ENCODE measurements around the gene CAST. TPM values are rescaled to one million over a fixed set of nuclear protein-coding genes. Genes with fewer than 3 reads are reported as not detected.
A peak's percentile ranks its signal among the peaks of the same experiment; 100 is the strongest.
"Not testable (repeated sequence)": the region's sequence is repeated elsewhere in the genome, so short reads cannot be mapped to it uniquely, and the experiment has no call there.

The CAST gene, protein sequence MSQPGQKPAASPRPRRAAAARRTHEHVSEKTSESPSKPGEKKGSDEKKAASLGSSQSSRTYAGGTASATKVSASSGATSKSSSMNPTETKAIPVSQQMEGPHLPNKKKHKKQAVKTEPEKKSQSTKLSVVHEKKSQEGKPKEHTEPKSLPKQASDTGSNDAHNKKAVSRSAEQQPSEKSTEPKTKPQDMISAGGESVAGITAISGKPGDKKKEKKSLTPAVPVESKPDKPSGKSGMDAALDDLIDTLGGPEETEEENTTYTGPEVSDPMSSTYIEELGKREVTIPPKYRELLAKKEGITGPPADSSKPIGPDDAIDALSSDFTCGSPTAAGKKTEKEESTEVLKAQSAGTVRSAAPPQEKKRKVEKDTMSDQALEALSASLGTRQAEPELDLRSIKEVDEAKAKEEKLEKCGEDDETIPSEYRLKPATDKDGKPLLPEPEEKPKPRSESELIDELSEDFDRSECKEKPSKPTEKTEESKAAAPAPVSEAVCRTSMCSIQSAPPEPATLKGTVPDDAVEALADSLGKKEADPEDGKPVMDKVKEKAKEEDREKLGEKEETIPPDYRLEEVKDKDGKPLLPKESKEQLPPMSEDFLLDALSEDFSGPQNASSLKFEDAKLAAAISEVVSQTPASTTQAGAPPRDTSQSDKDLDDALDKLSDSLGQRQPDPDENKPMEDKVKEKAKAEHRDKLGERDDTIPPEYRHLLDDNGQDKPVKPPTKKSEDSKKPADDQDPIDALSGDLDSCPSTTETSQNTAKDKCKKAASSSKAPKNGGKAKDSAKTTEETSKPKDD
- total RNA-seq: 155 and 174 TPM in 2 replicates

DNA sequence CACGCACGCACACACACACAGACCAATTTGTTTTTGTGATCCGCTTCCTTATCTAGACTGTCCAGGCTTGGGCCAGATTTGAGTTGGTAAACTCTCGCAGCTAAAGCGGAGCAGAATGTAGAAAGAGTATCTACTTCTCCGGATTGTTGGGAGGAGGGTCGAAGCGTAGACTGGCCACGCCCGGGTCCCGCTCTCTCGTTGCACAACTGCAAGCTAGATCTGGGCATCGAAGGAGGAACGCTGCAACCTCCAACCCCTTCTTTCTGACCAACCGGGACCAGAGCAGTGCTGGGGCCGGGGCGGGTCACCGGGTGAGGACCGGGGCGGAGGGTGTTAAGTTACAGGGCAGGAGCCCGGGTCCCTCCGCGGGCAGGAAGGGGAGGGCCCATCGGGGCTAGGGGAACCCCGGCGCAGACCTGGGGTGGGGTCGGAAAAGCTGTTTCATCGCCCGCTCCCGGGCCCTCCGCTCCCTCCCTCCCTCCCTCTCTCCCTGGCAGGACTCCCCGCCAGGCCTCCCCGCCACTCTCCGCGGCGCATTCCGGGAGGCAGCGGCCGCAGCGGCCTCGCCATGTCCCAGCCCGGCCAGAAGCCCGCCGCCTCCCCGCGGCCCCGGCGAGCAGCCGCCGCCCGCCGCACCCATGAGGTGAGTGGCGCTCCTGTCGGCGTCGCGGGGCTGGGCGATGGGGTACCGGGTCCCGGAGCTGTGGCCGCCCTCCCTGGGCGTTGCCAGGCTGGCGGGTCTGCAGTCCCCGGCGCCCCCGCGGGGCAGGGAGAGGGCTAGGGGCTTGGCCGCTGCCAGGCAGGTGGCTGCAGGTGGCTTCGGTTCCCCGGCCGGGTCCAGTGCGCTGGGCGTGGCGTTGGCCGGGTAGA is at the start of gene CAST:
TSS of gene CAST (plus strand) at position 522 of the 870 bp plus-strand sequence. CDS start at position 569, 47 bp downstream.
- TF ChIP-seq, protein P1, sequence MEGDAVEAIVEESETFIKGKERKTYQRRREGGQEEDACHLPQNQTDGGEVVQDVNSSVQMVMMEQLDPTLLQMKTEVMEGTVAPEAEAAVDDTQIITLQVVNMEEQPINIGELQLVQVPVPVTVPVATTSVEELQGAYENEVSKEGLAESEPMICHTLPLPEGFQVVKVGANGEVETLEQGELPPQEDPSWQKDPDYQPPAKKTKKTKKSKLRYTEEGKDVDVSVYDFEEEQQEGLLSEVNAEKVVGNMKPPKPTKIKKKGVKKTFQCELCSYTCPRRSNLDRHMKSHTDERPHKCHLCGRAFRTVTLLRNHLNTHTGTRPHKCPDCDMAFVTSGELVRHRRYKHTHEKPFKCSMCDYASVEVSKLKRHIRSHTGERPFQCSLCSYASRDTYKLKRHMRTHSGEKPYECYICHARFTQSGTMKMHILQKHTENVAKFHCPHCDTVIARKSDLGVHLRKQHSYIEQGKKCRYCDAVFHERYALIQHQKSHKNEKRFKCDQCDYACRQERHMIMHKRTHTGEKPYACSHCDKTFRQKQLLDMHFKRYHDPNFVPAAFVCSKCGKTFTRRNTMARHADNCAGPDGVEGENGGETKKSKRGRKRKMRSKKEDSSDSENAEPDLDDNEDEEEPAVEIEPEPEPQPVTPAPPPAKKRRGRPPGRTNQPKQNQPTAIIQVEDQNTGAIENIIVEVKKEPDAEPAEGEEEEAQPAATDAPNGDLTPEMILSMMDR (IDR thresholded peaks at IDR 0.05; ENCODE audit: insufficient read depth, low read length, poor library complexity, severe bottlenecking): no peak
- no peaks in the 10 kb centered on the region for H3K36me3 ChIP-seq (ENCODE audit: control insufficient read depth, insufficient read depth, low read length)
- H3K27me3 ChIP-seq (ENCODE audit: control insufficient read depth, insufficient read depth, low read length): no peaks in the 10 kb centered on the region
- peak; percentile 59 for DNase-seq (ENCODE audit: low read depth)
- peak within 1 kb of the TSS; percentile 93 for H3K4me3 ChIP-seq (ENCODE audit: low read depth, low read length)

DNA sequence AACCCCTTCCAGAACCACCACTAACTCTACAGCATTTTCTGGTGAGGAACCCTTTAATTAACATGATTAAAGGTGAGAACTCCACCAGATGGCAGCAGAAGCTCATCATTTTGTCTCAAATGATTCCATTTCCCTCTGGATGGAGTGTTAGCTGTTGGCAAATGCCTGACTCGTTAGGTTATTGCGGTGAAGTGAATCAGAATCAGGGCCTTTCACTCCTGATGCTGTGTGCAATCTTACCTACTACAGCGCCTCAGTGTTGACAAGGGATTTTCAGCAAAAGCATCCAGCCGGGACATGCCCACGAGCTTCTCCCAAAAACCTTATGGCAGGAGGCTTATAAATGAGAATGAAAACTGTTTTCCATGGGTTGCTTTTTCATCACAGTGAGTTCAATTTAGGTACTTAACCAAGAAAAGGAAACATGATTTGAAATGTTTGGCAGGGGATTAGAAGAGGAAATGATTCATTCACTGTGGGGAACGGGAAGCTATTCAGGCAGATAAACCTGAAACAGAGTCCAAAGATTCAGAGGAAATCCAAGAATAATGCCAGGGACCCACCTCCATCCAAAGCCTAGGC is 48.0 kb upstream of the CAST start:
- Histone ChIP-seq H3K27me3 (ENCODE audit: control insufficient read depth, insufficient read depth, low read length) (no peaks in the 10 kb centered on the region), H3K4me3 (ENCODE audit: low read depth, low read length) (no peak overlapping the region), H3K36me3 (ENCODE audit: control insufficient read depth, insufficient read depth, low read length) (no peaks in the 10 kb centered on the region)
- DNase-seq (ENCODE audit: low read depth): peak; percentile 77
- TF ChIP-seq, protein P1 (IDR thresholded peaks at IDR 0.05; ENCODE audit: insufficient read depth, low read length, poor library complexity, severe bottlenecking): peak; percentile 32

DNA sequence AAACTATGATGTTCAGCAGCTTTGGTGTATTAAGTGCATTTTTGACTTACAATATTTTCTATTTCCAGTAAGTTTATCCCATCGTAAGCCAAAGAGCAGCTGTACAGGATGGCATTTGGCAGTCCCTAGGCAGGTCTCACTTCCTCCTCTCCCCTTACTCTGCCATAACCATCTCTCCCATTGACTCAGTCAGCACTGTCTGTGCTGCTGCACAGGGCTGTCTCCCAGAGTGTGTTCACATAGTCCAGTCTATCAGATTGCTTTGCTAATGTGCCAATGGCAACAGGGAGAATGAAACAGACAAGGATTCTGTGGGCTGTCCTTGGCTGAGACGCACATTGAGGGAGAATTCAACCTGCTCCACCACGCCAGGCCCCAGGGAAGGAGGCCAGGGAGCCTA is 47.0 kb upstream of the CAST start:
- TF ChIP-seq, protein P1 (IDR thresholded peaks at IDR 0.05; ENCODE audit: insufficient read depth, low read length, poor library complexity, severe bottlenecking): no peak
- DNase-seq (ENCODE audit: low read depth): no peak
- Histone ChIP-seq H3K27me3 (ENCODE audit: control insufficient read depth, insufficient read depth, low read length) (no peaks in the 10 kb centered on the region), H3K36me3 (ENCODE audit: control insufficient read depth, insufficient read depth, low read length) (no peaks in the 10 kb centered on the region), H3K4me3 (ENCODE audit: low read depth, low read length) (no peak overlapping the region)

DNA sequence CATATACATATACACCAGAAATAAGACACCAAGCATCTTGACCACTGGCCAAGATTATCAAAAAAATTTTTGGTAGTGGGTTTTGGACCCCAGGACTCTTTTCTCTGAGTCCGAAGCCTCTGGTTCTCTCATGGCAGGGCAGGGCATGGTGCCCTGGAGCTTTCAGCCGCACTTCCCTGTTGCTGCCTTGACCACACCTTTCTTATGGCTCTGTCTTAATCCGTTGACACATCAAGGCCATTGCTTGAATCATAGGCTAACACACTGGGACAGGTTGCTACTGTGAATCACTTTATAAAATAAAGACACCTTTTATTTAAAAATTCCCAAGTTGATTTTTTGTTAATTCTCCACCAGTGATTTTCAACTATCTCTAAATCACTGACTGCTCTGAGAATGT is 45.4 kb upstream of the CAST start:
- Histone ChIP-seq H3K36me3 (ENCODE audit: control insufficient read depth, insufficient read depth, low read length) (no peaks in the 10 kb centered on the region), H3K4me3 (ENCODE audit: low read depth, low read length) (no peak overlapping the region), H3K27me3 (ENCODE audit: control insufficient read depth, insufficient read depth, low read length) (no peaks in the 10 kb centered on the region)
- TF ChIP-seq, protein P1 (IDR thresholded peaks at IDR 0.05; ENCODE audit: insufficient read depth, low read length, poor library complexity, severe bottlenecking): no peak
- no peak for DNase-seq (ENCODE audit: low read depth)

DNA sequence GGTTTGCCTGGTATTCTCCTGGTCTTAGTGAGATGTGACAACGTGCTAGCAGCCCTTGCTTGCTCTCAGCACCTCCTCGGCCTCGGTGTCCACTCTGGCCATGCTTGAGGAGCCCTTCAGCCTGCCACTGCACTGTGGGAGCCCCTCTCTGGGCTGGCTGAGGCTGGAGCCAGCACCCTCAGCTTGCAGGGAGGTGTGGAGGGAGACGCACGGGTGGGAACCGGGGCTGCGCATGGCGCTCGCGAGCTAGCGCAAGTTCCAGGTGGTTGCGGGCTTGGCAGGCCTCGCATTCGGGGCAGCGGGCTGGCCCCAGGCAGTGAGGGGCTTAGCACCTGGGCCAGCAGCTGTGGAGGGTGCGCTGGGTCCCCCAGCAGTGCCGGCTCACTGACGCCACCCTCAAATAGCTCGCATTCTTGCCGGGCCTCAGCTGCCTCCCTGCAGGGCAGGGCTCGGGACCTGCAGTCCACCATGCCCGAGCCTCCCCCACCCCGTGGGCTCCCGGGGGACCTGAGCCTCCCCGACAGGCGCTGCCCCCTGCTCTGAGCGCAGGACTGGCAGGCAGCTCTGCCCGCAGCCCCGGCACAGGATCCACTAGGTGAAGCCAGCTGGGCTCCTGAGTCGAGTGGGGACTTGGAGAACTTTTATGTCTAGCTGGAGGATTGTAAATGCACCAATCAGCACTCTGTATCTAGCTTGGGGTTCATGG is 43.7 kb upstream of the CAST start:
- not testable (repeated sequence) for H3K36me3 ChIP-seq (ENCODE audit: control insufficient read depth, insufficient read depth, low read length); H3K27me3 ChIP-seq (ENCODE audit: control insufficient read depth, insufficient read depth, low read length); DNase-seq (ENCODE audit: low read depth); H3K4me3 ChIP-seq (ENCODE audit: low read depth, low read length)
